GM23248 (cell line): ENCODE results near the gene LYPD3.

Experiments used
- EZH2 ChIP-seq: fragments of 200-600 bp; sonication (generic); IDR thresholded peaks from 2 replicates; pipeline ENCODE4 v1.6.1; 2018; ENCODE audit warnings: antibody characterized with exemption, mild to moderate bottlenecking; ENCODE audit not compliant: insufficient read depth, poor library complexity, severe bottlenecking
- EZH2phosphoT487 ChIP-seq: fragments of 200-600 bp; sonication (generic); IDR thresholded peaks from 2 replicates; pipeline ENCODE4 v1.6.1; 2018; ENCODE audit warnings: antibody characterized with exemption, moderate library complexity, mild to moderate bottlenecking, low read depth; ENCODE audit not compliant: insufficient read depth

- TF ChIP-seq EZH2 (no peak), EZH2phosphoT487 (no peak)
Observed at GRCh38 chr19:43507880-43508279, 42.5 kb upstream of the LYPD3 start.
